Measurements from ENCODE around the gene GATA5.

- TF ChIP-seq CTCF (conservative IDR thresholded peaks at IDR 0.05 in 1 of 2, IDR thresholded peaks at IDR 0.05 in 1 of 2; ENCODE audit: extremely low read depth in 1 of 2, insufficient read depth in 1 of 2, low read depth in 1 of 2, low read length in 2 of 2) (no peak), EZH2 (IDR thresholded peaks at IDR 0.05; ENCODE audit: borderline replicate concordance, low read length) (no peak)
These were observed 4.5 kb upstream of the GATA5 start for GRCh38 chr20:62480318-62480717.
